Stimulated activated CD4-positive, alpha-beta T cell treated with anti-CD3 and anti-CD28 coated beads, TNF-alpha, amount 100 ng/mL, for 4 hours (primary cell): ENCODE data around the gene TXNIP.

Source experiments
- DNase-seq, 3 experiments: peaks; one replicate each; pipeline ENCODE4 v3.0.0-alpha.2; 2020; ENCODE audit warnings: low read depth in 3 of 3

The TXNIP gene

DNA sequence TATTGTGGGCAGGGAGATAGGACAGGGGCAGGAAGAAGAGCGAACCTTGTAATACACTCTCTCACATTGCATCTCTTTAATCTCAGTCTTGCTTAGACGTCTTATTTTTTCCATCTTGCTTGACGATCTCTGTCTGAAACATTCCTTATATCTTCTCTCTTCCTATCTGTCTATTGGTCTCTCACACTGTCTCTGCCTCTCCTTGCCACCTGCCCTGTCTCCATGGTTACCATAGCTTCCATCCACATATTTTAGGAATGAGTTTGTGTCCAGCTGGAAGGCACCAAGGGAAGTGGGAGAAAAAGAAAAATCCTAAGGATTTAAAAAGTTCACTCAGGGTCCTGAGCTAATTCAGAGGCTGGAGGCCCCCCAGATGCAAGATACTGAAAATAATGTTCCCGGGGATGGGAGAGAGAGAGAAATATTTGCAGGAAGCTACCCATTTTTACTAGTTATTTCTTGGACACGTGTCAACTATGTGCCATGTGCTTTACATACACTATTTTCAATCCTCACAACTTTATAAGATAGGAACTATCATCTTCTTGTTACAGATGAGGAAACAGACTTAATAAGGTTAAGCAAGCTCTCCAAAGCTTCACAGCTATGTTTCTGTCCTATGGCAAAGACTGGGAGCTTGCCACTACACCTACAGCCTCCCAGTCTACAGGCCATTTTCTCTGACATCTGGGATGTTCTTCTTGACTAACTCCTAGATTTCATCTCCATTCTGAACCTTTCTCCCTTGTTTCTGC is 32.9 kb downstream of the TXNIP start:
- DNase-seq = no peak

DNA sequence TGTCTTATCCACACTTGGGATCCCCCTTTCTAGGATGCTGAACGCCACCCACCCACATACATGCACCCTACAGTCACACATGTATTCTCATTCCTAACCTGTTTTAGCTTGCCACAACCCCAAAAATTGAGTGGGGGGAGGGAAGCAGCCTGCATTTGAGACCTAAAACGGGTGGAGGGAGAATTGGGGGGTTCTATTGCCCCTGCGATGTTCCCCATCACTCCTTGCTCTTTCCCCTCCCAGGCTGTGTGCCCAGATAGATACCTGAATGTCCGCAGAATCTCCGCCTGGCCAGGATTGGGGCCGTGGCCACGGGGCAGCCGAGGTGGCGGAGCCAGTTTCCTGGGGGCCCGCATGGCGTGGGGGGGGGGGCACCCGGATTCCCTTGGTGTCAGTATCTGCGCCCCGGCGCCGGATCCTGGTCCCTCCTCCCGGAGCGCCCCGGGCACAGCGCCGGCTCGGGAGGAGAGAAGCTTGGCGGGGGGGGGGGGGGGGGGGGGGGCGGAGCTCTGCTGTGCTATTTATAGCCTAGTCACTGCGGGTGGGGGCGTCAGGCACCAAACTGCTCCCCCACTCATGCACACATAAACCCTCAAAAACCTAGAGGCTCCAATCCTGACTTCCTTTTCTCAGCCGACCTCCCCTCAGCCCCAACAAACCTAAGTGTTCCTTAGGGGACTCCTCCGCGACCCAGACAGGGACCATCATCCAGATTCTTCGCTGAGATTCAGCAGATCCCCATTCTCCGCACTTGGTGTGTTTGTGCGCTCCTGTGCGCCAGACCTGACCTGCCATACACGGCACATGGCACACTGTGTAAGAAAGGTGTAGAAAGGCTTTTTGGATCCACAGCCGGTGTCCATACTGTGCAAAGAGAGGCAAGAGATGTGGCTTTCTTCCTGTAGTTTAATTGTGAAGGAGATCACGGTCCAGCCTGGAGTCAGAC is 33.9 kb downstream of the TXNIP start:
- no peak for DNase-seq

- peak in 2 of 3 experiments; percentile 33 to 50 for DNase-seq
Observed at GRCh38 chr1:145961425-145962156, 34.8 kb downstream of the TXNIP start.

DNA sequence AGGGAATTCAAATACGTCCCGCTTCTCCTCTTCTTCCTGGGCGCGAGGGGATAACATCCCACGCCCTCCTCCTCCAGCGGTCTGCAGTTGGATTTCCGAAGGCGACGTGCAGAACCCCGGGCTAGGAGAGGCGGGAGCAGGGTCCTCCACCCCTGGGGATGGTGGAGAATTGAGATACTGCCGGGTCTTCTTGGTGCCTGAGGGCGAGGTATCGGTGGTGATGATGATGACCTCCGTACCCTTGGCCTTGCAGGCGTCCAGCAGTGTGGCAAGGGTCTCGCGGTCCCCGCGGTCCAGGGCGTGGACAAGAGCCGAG is 35.3 kb downstream of the TXNIP start:
- no peak for DNase-seq

DNA sequence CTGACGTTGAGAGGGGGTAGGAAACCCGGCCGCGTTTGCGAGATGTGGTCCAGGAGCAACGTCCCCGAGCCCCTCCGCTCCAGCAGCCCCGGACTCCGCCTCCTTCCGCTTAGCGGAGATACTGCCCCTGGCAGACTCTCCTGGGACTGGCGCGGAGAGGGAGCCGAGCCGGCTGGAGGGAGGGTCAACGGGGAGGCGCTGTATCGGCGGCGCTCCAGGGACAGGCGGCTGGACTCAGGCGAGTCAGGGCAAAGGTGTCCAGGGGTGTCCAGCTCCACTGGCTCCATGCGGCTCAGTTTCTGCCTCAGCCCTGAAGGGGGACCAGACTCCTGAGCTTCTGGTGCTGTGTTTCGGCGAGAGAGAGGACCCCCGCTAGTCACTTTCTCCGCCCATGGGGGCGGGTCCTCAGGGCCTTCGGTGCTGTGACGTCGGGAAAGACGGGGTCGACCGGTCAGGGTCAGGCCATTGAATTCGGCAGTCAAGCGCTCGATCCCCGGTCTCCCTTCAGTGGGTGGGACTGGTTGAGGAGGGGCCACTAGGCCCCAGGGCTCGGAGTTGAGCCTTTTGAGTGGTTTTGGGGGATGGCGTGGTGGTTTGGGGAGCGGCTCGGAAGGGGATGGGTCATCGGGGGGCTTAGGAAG is 35.8 kb downstream of the TXNIP start:
- no peak for DNase-seq

DNA sequence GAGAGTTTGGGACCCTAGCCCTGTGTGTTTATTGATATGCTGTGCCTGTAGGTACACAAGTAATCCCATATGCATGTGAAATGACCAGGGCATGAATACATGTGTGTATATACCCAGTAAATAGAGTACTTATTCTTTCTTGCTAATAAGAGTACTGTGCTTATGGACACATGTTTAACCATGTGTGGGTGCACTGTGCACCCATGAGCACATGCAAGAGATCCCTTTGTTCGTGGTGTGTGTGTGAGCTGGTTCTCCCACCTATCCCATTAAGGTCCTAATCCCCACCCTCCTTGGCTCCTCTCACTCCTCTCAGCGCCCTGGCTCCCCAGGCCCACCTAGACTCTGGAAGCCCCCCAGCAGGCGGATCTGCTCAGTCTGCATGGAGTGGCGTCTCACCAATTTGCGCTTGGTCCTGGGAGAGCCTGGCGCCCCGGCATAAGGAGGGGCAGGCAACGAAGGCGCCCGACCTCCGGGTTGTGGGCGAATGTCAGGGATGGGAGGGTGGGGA is 36.4 kb downstream of the TXNIP start:
- no peak for DNase-seq

- DNase-seq = no peak
Observed at GRCh38 chr1:145959333-145959732, 37.0 kb downstream of the TXNIP start.

DNA sequence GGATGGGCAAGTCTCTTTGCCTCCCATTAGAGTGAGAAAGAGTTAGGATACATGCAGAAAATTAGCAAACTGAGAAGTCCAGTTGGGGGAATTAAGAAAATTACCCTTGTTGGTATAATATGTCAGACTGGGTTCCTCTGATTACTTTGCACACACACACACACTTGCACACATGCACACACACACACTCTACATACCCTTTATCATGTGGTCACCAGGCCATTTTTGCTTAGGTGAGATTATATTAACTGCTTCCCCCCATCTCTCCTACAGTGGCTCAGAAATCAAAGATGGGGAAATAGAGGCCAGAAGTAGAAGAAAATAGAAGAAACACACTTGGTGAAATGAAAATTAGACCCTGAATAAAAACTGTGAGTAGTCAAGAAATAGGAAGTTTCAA is 37.6 kb downstream of the TXNIP start:
- no peak for DNase-seq

- DNase-seq = peak; percentile 85 to 89 (median 87)
Observed at GRCh38 chr1:145957443-145958319, 38.7 kb downstream of the TXNIP start, which contains the start of gene LIX1L. LIX1L (minus strand) TSS chr1:145958017; CDS start chr1:145957927, 90 bp downstream.

- no peak for DNase-seq
Observed at GRCh38 chr1:145956781-145957442, 39.5 kb downstream of the TXNIP start.

- no peak for DNase-seq
Observed at GRCh38 chr1:145956361-145956760, 40.0 kb downstream of the TXNIP start.

GRCh38 chr1:145955436-145955835 is 40.9 kb downstream of the TXNIP start:
- no peak for DNase-seq

DNA sequence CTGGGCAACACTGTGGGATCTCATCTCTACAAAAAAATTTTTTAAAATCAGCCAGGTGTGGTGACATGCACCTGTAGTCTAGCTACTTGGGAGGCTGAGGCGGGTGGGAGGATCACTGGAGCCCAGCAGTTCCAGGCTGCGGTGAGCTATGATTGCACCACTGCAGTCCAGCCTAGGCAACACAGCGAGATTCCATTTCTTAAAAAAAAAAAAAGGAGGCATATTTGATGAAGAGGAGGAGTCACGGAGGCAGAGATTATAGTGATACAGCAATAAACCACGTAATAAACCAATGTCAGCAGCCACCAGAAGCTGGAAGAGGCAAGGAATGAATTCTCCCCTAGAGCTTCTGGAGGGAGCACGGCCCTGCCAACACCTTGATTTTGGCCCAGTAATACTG is 42.5 kb downstream of the TXNIP start:
- no peak for DNase-seq

- DNase-seq = no peak
Observed at GRCh38 chr1:145952903-145953302, 43.5 kb downstream of the TXNIP start.

DNA sequence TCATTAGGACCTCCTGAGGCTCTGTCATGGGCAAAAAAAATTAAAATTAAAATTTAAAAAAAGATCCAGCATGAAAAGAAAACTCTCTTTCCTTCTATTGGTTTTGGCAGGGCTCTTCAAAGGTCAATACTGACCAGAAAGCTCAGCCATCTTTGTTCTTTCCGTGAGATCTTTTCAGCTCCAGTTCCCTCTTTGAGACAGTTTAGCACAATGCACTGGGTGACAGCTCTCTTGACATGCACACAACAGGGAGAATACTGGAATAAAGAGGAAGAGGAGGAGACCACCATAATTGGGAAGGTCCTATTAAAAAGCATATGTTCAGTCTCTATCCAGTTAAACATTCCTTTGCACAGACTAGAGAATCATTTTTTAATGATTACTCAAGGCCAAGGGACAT is 44.9 kb downstream of the TXNIP start:
- no peak for DNase-seq

DNA sequence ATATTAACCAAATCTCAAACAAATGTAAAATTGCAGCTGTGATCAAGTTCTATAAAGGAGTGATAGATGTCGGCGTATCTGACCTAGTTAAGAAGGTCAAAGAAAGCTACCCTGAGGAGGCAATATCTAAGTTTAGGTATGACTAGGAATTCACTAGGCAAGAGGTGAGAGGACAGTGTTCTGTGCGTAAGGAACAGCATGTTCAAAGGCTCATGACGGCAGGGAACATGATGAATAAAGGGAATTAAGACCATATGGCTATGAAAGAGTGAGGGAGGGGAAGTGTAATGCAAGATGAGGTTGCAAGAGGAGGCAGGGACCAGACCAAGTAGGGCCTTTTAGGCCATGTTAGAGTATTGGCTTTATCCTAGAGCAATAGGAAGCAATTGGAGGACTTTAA is 47.2 kb downstream of the TXNIP start:
- DNase-seq = no peak

- no peak for DNase-seq
Observed at GRCh38 chr1:145947551-145947950, 48.8 kb downstream of the TXNIP start.

GRCh38 chr1:145946477-145946986 is 49.8 kb downstream of the TXNIP start:
- DNase-seq = no peak

DNA sequence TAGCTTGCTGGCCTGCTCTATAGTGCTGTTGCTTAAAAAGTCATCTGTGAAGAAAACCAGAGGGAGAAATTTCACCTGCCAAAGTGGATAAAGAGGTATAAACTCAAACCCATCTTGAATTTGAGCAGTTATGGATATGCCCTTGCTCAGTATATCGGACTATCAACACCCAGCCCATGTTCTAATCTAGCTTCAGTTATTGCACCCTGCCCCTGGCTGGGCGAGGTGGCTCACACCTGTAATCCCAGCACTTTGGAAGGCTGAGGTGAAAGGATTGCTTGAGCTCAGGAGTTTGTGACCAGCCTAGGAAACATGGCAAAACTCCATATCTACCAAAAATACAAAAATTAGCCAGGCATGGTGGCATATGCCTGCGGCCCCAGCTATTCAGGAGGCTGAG is 51.8 kb downstream of the TXNIP start:
- no peak for DNase-seq

DNA sequence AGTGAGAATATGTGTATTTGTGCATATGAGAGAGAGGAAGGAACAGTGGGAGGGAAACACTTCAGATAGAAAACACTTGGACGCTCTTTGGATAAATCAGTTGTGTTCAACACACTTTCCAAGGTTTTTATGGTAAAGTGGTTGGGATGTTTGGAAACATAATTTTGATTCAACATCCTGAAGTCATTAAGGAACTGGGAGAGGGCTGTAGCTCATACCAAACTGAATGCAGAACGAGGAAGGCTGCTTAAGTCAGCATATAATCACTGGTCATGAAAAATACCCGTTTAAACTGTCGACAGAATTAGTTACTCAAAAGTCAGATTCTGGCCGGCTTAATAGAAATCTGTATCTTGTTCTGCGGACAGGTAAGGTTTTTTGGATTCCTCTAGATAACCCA is 53.5 kb downstream of the TXNIP start:
- DNase-seq = no peak
